OCI-LY7 (cell line): ENCODE data around the gene COL3A1. TPM values are rescaled to one million over a fixed set of nuclear protein-coding genes. Genes with fewer than 3 reads are reported as not detected.

ENCODE experiments used
- BruUV-seq: library from RNA; stranded (reverse); fragments of 400-500 nt; replicated peaks from 2 replicates; lab custom pipeline; 2021; lab: Mats Ljungman, UMichigan
- CTCF ChIA-PET: fragments of 300-600 bp; sonication (Branson Sonifier 250); formaldehyde crosslinking; loops from one replicate; lab custom pipeline; 2022; ENCODE audit warnings: antibody characterized with exemption; ENCODE audit not compliant: unreplicated experiment; lab: Charles Lee
- POLR2A ChIA-PET: fragments of 300-600 bp; sonication (Branson Sonifier 250); formaldehyde crosslinking; loops from one replicate; lab custom pipeline; 2022; ENCODE audit warnings: antibody characterized with exemption; lab: Charles Lee
- DNase-seq: peaks from one replicate; pipeline ENCODE4 v3.0.0-alpha.2; 2015; ENCODE audit warnings: low spot score
- H2AFZ ChIP-seq: fragments of 200-600 bp; sonication (generic), shearing (Covaris generic); 2 replicates; pipeline ENCODE4 v1.6.1; 2014; ENCODE audit warnings: mild to moderate bottlenecking, antibody characterized with exemption, low read length, moderate library complexity
- H3K27ac ChIP-seq: fragments of 200-600 bp; sonication (generic); 2 replicates; pipeline ENCODE4 v1.5.1; 2014; ENCODE audit warnings: mixed run types, low read depth, mild to moderate bottlenecking, moderate library complexity, low read length, inconsistent platforms; ENCODE audit not compliant: poor library complexity, severe bottlenecking
- H3K36me3 ChIP-seq: fragments of 200-600 bp; sonication (generic); 2 replicates; pipeline ENCODE4 v1.6.1; 2014; ENCODE audit warnings: mild to moderate bottlenecking, antibody characterized with exemption, low read length, moderate library complexity, mixed read lengths; ENCODE audit not compliant: insufficient read depth
- H3K4me1 ChIP-seq: fragments of 200-600 bp; sonication (generic); 2 replicates; pipeline ENCODE4 v1.5.1; 2014; ENCODE audit warnings: mild to moderate bottlenecking, low read length; ENCODE audit not compliant: insufficient read depth, poor library complexity, severe bottlenecking
- H3K4me2 ChIP-seq: fragments of 200-600 bp; sonication (generic); 2 replicates; pipeline ENCODE4 v1.6.1; 2014; ENCODE audit warnings: mild to moderate bottlenecking, low read length
- H3K4me3 ChIP-seq: fragments of 200-600 bp; sonication (generic); 2 replicates; pipeline ENCODE4 v1.5.1; 2014; ENCODE audit warnings: mild to moderate bottlenecking, low read depth, low read length; ENCODE audit not compliant: poor library complexity, severe bottlenecking
- H3K79me2 ChIP-seq: fragments of 200-600 bp; sonication (generic); 2 replicates; pipeline ENCODE4 v1.6.1; 2016; ENCODE audit warnings: low read depth, mild to moderate bottlenecking, low read length, moderate library complexity, mixed read lengths; ENCODE audit not compliant: insufficient read depth
- H3K9me2 ChIP-seq: fragments of 200-600 bp; sonication (generic); 2 replicates; pipeline ENCODE4 v1.6.1; 2016; ENCODE audit warnings: mild to moderate bottlenecking, low read length, mixed read lengths; ENCODE audit not compliant: insufficient read depth
- H3K9me3 ChIP-seq: fragments of 200-600 bp; sonication (generic); 2 replicates; pipeline ENCODE4 v1.6.1; 2014; ENCODE audit warnings: mild to moderate bottlenecking, mixed run types, low read length, mixed read lengths
- H4K20me1 ChIP-seq: fragments of 200-600 bp; sonication (generic); 2 replicates; pipeline ENCODE4 v1.6.1; 2014; ENCODE audit warnings: mild to moderate bottlenecking, antibody characterized with exemption, low read length, moderate library complexity, mixed read lengths; ENCODE audit not compliant: insufficient read depth
- EZH2phosphoT487 ChIP-seq: fragments of 200-600 bp; sonication (generic); IDR thresholded peaks from 2 replicates; pipeline ENCODE4 v1.6.1; 2018; ENCODE audit warnings: low read depth, borderline replicate concordance, mild to moderate bottlenecking, mixed run types, antibody characterized with exemption, low read length, moderate library complexity, mixed read lengths
- intact Hi-C: fragments of 100-400 bp; cut with micrococcal nuclease; formaldehyde crosslinking; loops from one replicate; pipeline ENCODE4 v1.10.0; 2022; ENCODE audit not compliant: unreplicated experiment
- total RNA-seq, 2 experiments: library from RNA; depleted of rRNA in 1 of 2; stranded (reverse); fragments of >200 nt in 1 of 2; shearing (Covaris generic) in 1 of 2; gene quantifications; 2 replicates each; pipeline ENCODE4 v1.2.3, GENCODE V29; 2014 to 2022
- TF ChIP-seq, protein P1 (sequence below): fragments of 200-600 bp; sonication (generic); conservative IDR thresholded peaks from 2 replicates; pipeline ENCODE4 v1.5.1; 2014; ENCODE audit warnings: mild to moderate bottlenecking, antibody characterized with exemption, low read length, moderate library complexity, mixed read lengths

Gene COL3A1
- total RNA-seq, 2 experiments from 2014 or later: not detected

DNA sequence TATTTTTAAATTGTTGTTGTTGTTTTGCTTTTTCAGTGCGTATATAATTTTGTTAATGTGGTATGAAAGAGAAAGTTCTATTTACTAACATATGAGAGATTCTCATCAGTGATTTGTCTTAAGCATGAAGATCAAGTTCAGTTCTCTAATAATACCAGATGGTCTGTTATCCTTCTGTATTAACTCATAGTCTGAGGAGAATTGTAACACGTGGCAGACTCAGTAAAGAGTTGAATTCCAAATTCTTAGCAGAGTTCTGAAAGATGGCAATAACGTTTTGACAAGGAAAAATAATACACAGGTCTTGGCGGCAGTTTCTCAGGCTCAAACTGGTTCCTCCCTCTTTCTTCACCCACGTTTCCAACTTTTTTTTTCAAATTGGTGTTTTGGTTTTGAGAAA is 17.2 kb upstream of the COL3A1 start:
- CTCF ChIA-PET: no interaction called here
- H3K9me2 ChIP-seq: no peaks in the 10 kb centered on the region
- H3K4me2 ChIP-seq: no peak overlapping the region
- H3K79me2 ChIP-seq: no peaks in the 10 kb centered on the region
- no peaks in the 10 kb centered on the region for H3K9me3 ChIP-seq
- POLR2A ChIA-PET: no interaction called here
- TF ChIP-seq, protein P1, sequence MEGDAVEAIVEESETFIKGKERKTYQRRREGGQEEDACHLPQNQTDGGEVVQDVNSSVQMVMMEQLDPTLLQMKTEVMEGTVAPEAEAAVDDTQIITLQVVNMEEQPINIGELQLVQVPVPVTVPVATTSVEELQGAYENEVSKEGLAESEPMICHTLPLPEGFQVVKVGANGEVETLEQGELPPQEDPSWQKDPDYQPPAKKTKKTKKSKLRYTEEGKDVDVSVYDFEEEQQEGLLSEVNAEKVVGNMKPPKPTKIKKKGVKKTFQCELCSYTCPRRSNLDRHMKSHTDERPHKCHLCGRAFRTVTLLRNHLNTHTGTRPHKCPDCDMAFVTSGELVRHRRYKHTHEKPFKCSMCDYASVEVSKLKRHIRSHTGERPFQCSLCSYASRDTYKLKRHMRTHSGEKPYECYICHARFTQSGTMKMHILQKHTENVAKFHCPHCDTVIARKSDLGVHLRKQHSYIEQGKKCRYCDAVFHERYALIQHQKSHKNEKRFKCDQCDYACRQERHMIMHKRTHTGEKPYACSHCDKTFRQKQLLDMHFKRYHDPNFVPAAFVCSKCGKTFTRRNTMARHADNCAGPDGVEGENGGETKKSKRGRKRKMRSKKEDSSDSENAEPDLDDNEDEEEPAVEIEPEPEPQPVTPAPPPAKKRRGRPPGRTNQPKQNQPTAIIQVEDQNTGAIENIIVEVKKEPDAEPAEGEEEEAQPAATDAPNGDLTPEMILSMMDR: no peak
- TF ChIP-seq EZH2phosphoT487: no peak
- BruUV-seq: no TSS peak
- H3K4me1 ChIP-seq: no peaks in the 10 kb centered on the region
- no peak overlapping the region for H3K4me3 ChIP-seq
- no peak overlapping the region for H3K27ac ChIP-seq
- H2AFZ ChIP-seq: no peak overlapping the region
- H3K36me3 ChIP-seq: no peaks in the 10 kb centered on the region
- no peaks in the 10 kb centered on the region for H4K20me1 ChIP-seq
- no peak for DNase-seq
- intact Hi-C loops: no loop called here

DNA sequence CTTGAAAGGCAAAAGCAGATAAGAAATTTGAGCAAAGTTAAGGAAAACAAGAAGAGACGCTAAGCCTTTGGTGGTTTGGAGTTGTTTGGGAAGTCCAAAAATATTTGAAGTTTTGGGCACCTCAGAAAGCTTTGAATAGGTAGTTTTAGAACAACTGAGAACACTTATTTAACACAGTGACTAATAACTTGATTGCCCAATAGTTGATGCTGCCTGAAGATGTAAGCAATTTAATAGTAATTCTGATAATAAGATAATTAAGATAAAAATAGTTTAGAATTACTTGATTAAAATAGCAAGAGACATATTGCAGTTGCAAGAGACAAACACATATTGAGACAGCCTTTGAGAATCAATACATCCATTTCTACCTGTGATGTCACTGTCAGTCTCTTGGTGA is 16.5 kb upstream of the COL3A1 start:
- TF ChIP-seq, protein P1: no peak
- TF ChIP-seq EZH2phosphoT487: no peak
- BruUV-seq: no TSS peak
- POLR2A ChIA-PET: no interaction called here

GRCh38 chr2:188963741-188964140 is 10.4 kb upstream of the COL3A1 start:
- BruUV-seq: no TSS peak

More for the DNA sequence above, 16.5 kb upstream of the COL3A1 start:
- Histone ChIP-seq H3K4me1 (no peaks in the 10 kb centered on the region), H3K79me2 (no peaks in the 10 kb centered on the region), H3K27ac (no peak overlapping the region), H3K4me2 (no peak overlapping the region), H4K20me1 (no peaks in the 10 kb centered on the region), H3K9me2 (no peaks in the 10 kb centered on the region), H2AFZ (no peak overlapping the region), H3K9me3 (no peaks in the 10 kb centered on the region), H3K36me3 (no peaks in the 10 kb centered on the region), H3K4me3 (no peak overlapping the region)
- intact Hi-C loops: no loop called here
- no peak for DNase-seq
- CTCF ChIA-PET: no interaction called here

More at GRCh38 chr2:188963741-188964140, 10.4 kb upstream of the COL3A1 start:
- ChIA-PET CTCF (no interaction called here), POLR2A (no interaction called here)
- Histone ChIP-seq H3K4me1 (no peaks in the 10 kb centered on the region), H3K9me2 (no peaks in the 10 kb centered on the region), H3K36me3 (no peaks in the 10 kb centered on the region), H2AFZ (no peak overlapping the region), H4K20me1 (no peaks in the 10 kb centered on the region), H3K9me3 (no peaks in the 10 kb centered on the region), H3K4me2 (no peak overlapping the region), H3K27ac (no peak overlapping the region), H3K4me3 (no peak overlapping the region), H3K79me2 (no peaks in the 10 kb centered on the region)
- TF ChIP-seq EZH2phosphoT487: no peak
- TF ChIP-seq, protein P1: no peak
- intact Hi-C loops: no loop called here
- no peak for DNase-seq
